ENCODE measurements around the gene DAPK2.

- TF ChIP-seq CTCF (IDR thresholded peaks at IDR 0.05; ENCODE audit: low read depth, low read length) (peak; percentile 34), MYC (IDR thresholded peaks at IDR 0.05; ENCODE audit: low read depth, low read length) (no peak)
These were observed 21.9 kb downstream of the DAPK2 start for GRCh38 chr15:64024172-64025050.
